GM23338 (cell line): ENCODE measurements around the gene MRPS31. TPM values are rescaled to one million over a fixed set of nuclear protein-coding genes. Genes with fewer than 3 reads are reported as not detected.

Experiments used
- ATAC-seq: fragments of 200-7000 bp; cut with Tn5 transposase; 3 replicates; pipeline ENCODE4 v1.9.1; 2020
- DNase-seq: peaks from one replicate; pipeline ENCODE4 v3.0.0-alpha.2; 2015; ENCODE audit warnings: low spot score
- H2AFZ ChIP-seq: fragments of 200-600 bp; sonication (generic); 2 replicates; pipeline ENCODE4 v1.8.0; 2016; ENCODE audit warnings: antibody characterized with exemption, mild to moderate bottlenecking, moderate library complexity
- H3F3A ChIP-seq: fragments of 200-600 bp; sonication (generic); replicated peaks from 2 replicates; pipeline ENCODE4 v1.8.0; 2017; ENCODE audit warnings: antibody characterized with exemption, mixed run types, low read depth
- H3K27ac ChIP-seq: fragments of 200-600 bp; sonication (generic); 2 replicates; pipeline ENCODE4 v1.6.1; 2016; ENCODE audit warnings: low read depth
- H3K27me3 ChIP-seq: fragments of 200-600 bp; sonication (generic); 2 replicates; pipeline ENCODE4 v1.8.0; 2016; ENCODE audit warnings: mild to moderate bottlenecking, mixed run types, moderate library complexity; ENCODE audit not compliant: insufficient read depth
- H3K36me3 ChIP-seq: fragments of 200-600 bp; sonication (generic); 2 replicates; pipeline ENCODE4 v1.8.0; 2016; ENCODE audit warnings: mild to moderate bottlenecking; ENCODE audit not compliant: insufficient read depth
- H3K4me1 ChIP-seq: fragments of 200-600 bp; sonication (generic); 2 replicates; pipeline ENCODE4 v1.8.0; 2016; ENCODE audit warnings: mild to moderate bottlenecking, moderate library complexity; ENCODE audit not compliant: insufficient read depth
- H3K4me2 ChIP-seq: fragments of 200-600 bp; sonication (generic); 2 replicates; pipeline ENCODE4 v1.7.1; 2017; ENCODE audit warnings: mixed run types
- H3K4me3 ChIP-seq: fragments of 200-600 bp; sonication (generic); 2 replicates; pipeline ENCODE4 v1.6.1; 2016; ENCODE audit warnings: mixed run types
- H3K79me2 ChIP-seq: fragments of 200-600 bp; sonication (generic); replicated peaks from 2 replicates; pipeline ENCODE4 v1.8.0; 2017; ENCODE audit warnings: mild to moderate bottlenecking; ENCODE audit not compliant: insufficient read depth
- H3K9me2 ChIP-seq: fragments of 200-600 bp; sonication (generic); 2 replicates; pipeline ENCODE4 v1.8.0; 2017; ENCODE audit not compliant: insufficient read depth
- H4K20me1 ChIP-seq: fragments of 200-600 bp; sonication (generic); replicated peaks from 2 replicates; pipeline ENCODE4 v1.8.0; 2017; ENCODE audit warnings: mild to moderate bottlenecking; ENCODE audit not compliant: insufficient read depth
- H3K27ac Mint-ChIP-seq: 2 replicates; pipeline ENCODE4 v1.8.0; 2020; ENCODE audit warnings: inconsistent platforms, mild to moderate bottlenecking, moderate library complexity, mixed read lengths
- H3K27me3 Mint-ChIP-seq: 3 replicates; pipeline ENCODE4 v1.8.0; 2022; ENCODE audit warnings: low read depth, mild to moderate bottlenecking, moderate library complexity, mixed read lengths, inconsistent platforms; ENCODE audit not compliant: insufficient read depth, poor library complexity
- H3K36me3 Mint-ChIP-seq: 3 replicates; pipeline ENCODE4 v1.8.0; 2021; ENCODE audit warnings: low read depth, mild to moderate bottlenecking, inconsistent platforms, moderate library complexity, mixed read lengths
- H3K4me1 Mint-ChIP-seq: 3 replicates; pipeline ENCODE4 v1.8.0; 2020; ENCODE audit warnings: mild to moderate bottlenecking, inconsistent platforms, mixed read lengths
- H3K4me3 Mint-ChIP-seq: 3 replicates; pipeline ENCODE4 v1.8.0; 2021; ENCODE audit warnings: moderate library complexity, mild to moderate bottlenecking, inconsistent platforms, mixed read lengths
- H3K9me3 Mint-ChIP-seq: 3 replicates; pipeline ENCODE4 v1.8.0; 2020; ENCODE audit warnings: moderate library complexity, mild to moderate bottlenecking, inconsistent platforms, mixed read lengths
- CREB1 ChIP-seq: fragments of 250-450 bp; sonication (Bioruptor Pico); IDR thresholded peaks from 2 replicates; pipeline ENCODE4 v1.5.0; 2020; ENCODE audit warnings: low read depth, mild to moderate bottlenecking, moderate library complexity
- CTCF ChIP-seq, 2 experiments: fragments of 200-600 bp in 1 of 2; sonication (generic) in 1 of 2; conservative IDR thresholded peaks; 2 replicates each; pipeline versions ENCODE4 v1.5.1 to v1.6.1; 2016 to 2017; ENCODE audit warnings: antibody characterized with exemption in 2 of 2, low read depth in 2 of 2, mild to moderate bottlenecking in 2 of 2, moderate library complexity in 1 of 2
- ETS1 ChIP-seq: IDR thresholded peaks from 2 replicates; pipeline ENCODE4 v1.6.1; 2016; ENCODE audit warnings: antibody characterized with exemption
- EZH2 ChIP-seq: fragments of 200-600 bp; sonication (generic); IDR thresholded peaks from one replicate; pipeline ENCODE4 v1.8.0; 2017; ENCODE audit warnings: antibody characterized with exemption, mild to moderate bottlenecking, low read depth; ENCODE audit not compliant: unreplicated experiment
- EZH2phosphoT487 ChIP-seq: fragments of 200-600 bp; sonication (generic); IDR thresholded peaks from one replicate; pipeline ENCODE4 v1.8.1; 2018; ENCODE audit warnings: antibody characterized with exemption; ENCODE audit not compliant: unreplicated experiment
- JUNB ChIP-seq: IDR thresholded peaks from one replicate; pipeline ENCODE4 v1.6.1; 2016; ENCODE audit warnings: antibody characterized with exemption; ENCODE audit not compliant: unreplicated experiment
- NANOG ChIP-seq: IDR thresholded peaks from 2 replicates; pipeline ENCODE4 v1.6.1; 2016; ENCODE audit warnings: antibody characterized with exemption, borderline replicate concordance
- POLR2AphosphoS5 ChIP-seq: IDR thresholded peaks from 2 replicates; pipeline ENCODE4 v1.6.1; 2016; ENCODE audit warnings: antibody characterized with exemption, low read depth
- STAT1 ChIP-seq: IDR thresholded peaks from one replicate; pipeline ENCODE4 v1.6.1; 2016; ENCODE audit warnings: antibody characterized with exemption; ENCODE audit not compliant: unreplicated experiment
- ZNF114 ChIP-seq: fragments of 250-450 bp; sonication (Bioruptor Pico); IDR thresholded peaks from 2 replicates; pipeline ENCODE4 v1.5.0; 2020; ENCODE audit warnings: mild to moderate bottlenecking, moderate library complexity
- ZNF462 ChIP-seq: fragments of 250-450 bp; sonication (Bioruptor Pico); IDR thresholded peaks from 2 replicates; pipeline ENCODE4 v1.5.0; 2020; ENCODE audit warnings: mild to moderate bottlenecking, moderate library complexity
- polyA plus RNA-seq: library from polyadenylated mRNA; unstranded; fragments of >200 nt; fragmentation: Nextera tagmentation; extraction: Ambion mirVana; gene quantifications from 2 replicates; pipeline ENCODE4 v1.2.1, GENCODE V29; 2016
- total RNA-seq: library from RNA; depleted of rRNA; stranded (reverse); fragments of >200 nt; shearing (Covaris generic); gene quantifications from 2 replicates; pipeline ENCODE4 v1.2.3, GENCODE V29; 2014

The MRPS31 gene
- total and polyA plus RNA-seq, 2 experiments from 2014 or later, result 26.8 to 62.7 TPM

GRCh38 chr13:40681341-40682146, 89.4 kb downstream of the MRPS31 start (continued):
- no peak for TF ChIP-seq CREB1 (CRISPR knock-in tag)
- no peak for TF ChIP-seq STAT1
- peak; percentile 45; the same call in 1 of the 2 replicates for TF ChIP-seq POLR2AphosphoS5

- Histone ChIP-seq H4K20me1 (no peaks in the 10 kb centered on the region), H3K4me2 (peak overlapping the region; percentile 75), H3F3A (no peaks in the 10 kb centered on the region; the same call in 1 of the 2 replicates), H3K27ac (peak overlapping the region; percentile 91), H3K4me1 (peaks cover 25% of the 10 kb centered on the region), H2AFZ (no peak overlapping the region), H3K36me3 (no peaks in the 10 kb centered on the region), H3K27me3 (no peaks in the 10 kb centered on the region), H3K9me2 (no peaks in the 10 kb centered on the region), H3K79me2 (no peaks in the 10 kb centered on the region), H3K4me3 (peak overlapping the region; percentile 43)
- DNase-seq (peak; percentile 78), ATAC-seq (peak; percentile 83)
- H3K27ac Mint-ChIP-seq, result peak overlapping the region; percentile 92
- peak overlapping the region; percentile 57 for H3K4me3 Mint-ChIP-seq
- H3K4me1 Mint-ChIP-seq, result peaks cover 35% of the 10 kb centered on the region
- H3K27me3 Mint-ChIP-seq, result peaks cover 18% of the 10 kb centered on the region
- 0 out of 3 replicates have a peak, but pooled peaks cover 5% of the 10 kb centered on the region for H3K36me3 Mint-ChIP-seq
- 0 out of 3 replicates have a peak, but pooled peaks cover 5% of the 10 kb centered on the region for H3K9me3 Mint-ChIP-seq
- peak; percentile 79 for TF ChIP-seq ZNF462 (CRISPR knock-in tag)
- TF ChIP-seq JUNB, result no peak
- TF ChIP-seq CREB1 (CRISPR knock-in tag), result no peak
- TF ChIP-seq ZNF114 (CRISPR knock-in tag), result peak; percentile 66; the same call in 1 of the 2 replicates
- TF ChIP-seq CTCF (conservative IDR thresholded peaks at IDR 0.05; ENCODE audit: low read depth in 2 of 2), result no peak
- TF ChIP-seq EZH2phosphoT487, result no peak
- no peak for TF ChIP-seq ETS1
- TF ChIP-seq STAT1, result no peak
- TF ChIP-seq NANOG, result peak; percentile 92
- TF ChIP-seq POLR2AphosphoS5, result no peak
- no peak for TF ChIP-seq EZH2
Observed at GRCh38 chr13:40680659-40681323, 90.2 kb downstream of the MRPS31 start.
